HL-60 (cell line): Measurements from ENCODE around the gene GMDS.

Source experiments
- DNase-seq, 2 experiments: peaks; one replicate each; pipeline ENCODE4 v3.0.0-alpha.2; 2010 to 2020; ENCODE audit warnings: low read depth in 1 of 2, low spot score in 1 of 2
- H3K27ac ChIP-seq: fragments of 250-450 bp; sonication (Bioruptor Pico); replicated peaks from 2 replicates; pipeline ENCODE4 v1.5.1; 2020; ENCODE audit warnings: mild to moderate bottlenecking, moderate library complexity
- H3K27me3 ChIP-seq: fragments of 250-450 bp; sonication (Bioruptor Pico); 2 replicates; pipeline ENCODE4 v1.5.1; 2021; ENCODE audit warnings: mild to moderate bottlenecking, moderate library complexity; ENCODE audit not compliant: insufficient read depth, poor library complexity, severe bottlenecking
- H3K4me3 ChIP-seq: replicated peaks from 2 replicates; pipeline ENCODE4 v1.5.1; 2011; ENCODE audit warnings: mild to moderate bottlenecking, control low read depth, low read length; ENCODE audit not compliant: insufficient read depth
- GABPA ChIP-seq: IDR thresholded peaks from 2 replicates; pipeline ENCODE4 v1.6.1; 2012; ENCODE audit warnings: low read depth
- POLR2AphosphoS5 ChIP-seq: IDR thresholded peaks from 2 replicates; pipeline ENCODE4 v1.6.1; 2012; ENCODE audit warnings: low read depth
- REST ChIP-seq: IDR thresholded peaks from 2 replicates; pipeline ENCODE4 v1.6.1; 2012; ENCODE audit warnings: low read depth; ENCODE audit not compliant: insufficient replicate concordance
- SPI1 ChIP-seq: IDR thresholded peaks from 2 replicates; pipeline ENCODE4 v1.6.1; 2012; ENCODE audit warnings: low read depth, mild to moderate bottlenecking, borderline replicate concordance
- TF ChIP-seq, protein P1 (sequence below): IDR thresholded peaks from one replicate; pipeline ENCODE4 v1.5.1; 2011; ENCODE audit warnings: low read length, control low read depth, inconsistent platforms; ENCODE audit not compliant: insufficient read depth

Gene GMDS

DNA sequence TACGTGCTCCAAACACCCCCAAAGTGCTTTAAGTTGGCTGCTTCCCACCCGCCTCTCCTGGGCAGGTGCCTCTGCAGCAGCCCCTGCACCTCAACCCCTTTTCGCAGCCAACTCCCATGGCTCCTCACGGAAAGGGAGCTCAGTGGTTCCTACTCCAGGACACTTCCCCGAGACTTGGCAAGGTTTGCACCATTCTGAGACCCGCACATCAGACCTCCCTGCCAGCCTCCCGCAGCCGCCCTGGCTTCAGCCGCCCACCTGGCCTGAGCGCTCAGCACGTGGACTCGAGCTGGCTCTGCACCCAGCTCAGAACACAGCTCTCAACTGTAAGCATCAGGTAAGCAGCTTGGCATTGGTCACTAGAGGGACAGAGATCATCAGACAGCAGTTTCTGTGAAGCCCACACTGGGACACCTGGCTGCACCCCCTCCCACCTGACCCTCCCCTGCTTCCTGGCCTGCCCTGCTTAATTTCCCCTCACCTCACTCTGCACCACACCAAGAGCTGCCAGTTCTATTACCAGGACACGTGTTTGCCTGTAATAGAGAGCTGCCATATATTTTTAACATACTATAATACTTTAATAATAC lies 28.5 kb downstream of the GMDS start:
- no peak overlapping the region for H3K27ac ChIP-seq
- no peak for DNase-seq
- TF ChIP-seq POLR2AphosphoS5 = no peak
- no peak for TF ChIP-seq REST
- no peak for TF ChIP-seq SPI1
- TF ChIP-seq, protein P1, sequence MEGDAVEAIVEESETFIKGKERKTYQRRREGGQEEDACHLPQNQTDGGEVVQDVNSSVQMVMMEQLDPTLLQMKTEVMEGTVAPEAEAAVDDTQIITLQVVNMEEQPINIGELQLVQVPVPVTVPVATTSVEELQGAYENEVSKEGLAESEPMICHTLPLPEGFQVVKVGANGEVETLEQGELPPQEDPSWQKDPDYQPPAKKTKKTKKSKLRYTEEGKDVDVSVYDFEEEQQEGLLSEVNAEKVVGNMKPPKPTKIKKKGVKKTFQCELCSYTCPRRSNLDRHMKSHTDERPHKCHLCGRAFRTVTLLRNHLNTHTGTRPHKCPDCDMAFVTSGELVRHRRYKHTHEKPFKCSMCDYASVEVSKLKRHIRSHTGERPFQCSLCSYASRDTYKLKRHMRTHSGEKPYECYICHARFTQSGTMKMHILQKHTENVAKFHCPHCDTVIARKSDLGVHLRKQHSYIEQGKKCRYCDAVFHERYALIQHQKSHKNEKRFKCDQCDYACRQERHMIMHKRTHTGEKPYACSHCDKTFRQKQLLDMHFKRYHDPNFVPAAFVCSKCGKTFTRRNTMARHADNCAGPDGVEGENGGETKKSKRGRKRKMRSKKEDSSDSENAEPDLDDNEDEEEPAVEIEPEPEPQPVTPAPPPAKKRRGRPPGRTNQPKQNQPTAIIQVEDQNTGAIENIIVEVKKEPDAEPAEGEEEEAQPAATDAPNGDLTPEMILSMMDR = no peak
- TF ChIP-seq GABPA = no peak
- no peaks in the 10 kb centered on the region for H3K27me3 ChIP-seq
- no peak overlapping the region for H3K4me3 ChIP-seq

GRCh38 chr6:2215342-2215741 lies 30.1 kb downstream of the GMDS start:
- Histone ChIP-seq H3K27ac (no peak overlapping the region), H3K27me3 (no peaks in the 10 kb centered on the region), H3K4me3 (no peak overlapping the region)
- DNase-seq = no peak
- TF ChIP-seq POLR2AphosphoS5 (no peak), REST (no peak), GABPA (no peak), SPI1 (no peak)
- TF ChIP-seq, protein P1 = no peak

- H3K27ac ChIP-seq = no peak overlapping the region
Measured at GRCh38 chr6:2213086-2213485, 32.3 kb downstream of the GMDS start.

More at GRCh38 chr6:2213086-2213485, 32.3 kb downstream of the GMDS start:
- no peak for DNase-seq
- TF ChIP-seq GABPA (no peak), SPI1 (no peak), REST (no peak), POLR2AphosphoS5 (no peak)
- TF ChIP-seq, protein P1 = no peak
- Histone ChIP-seq H3K4me3 (no peak overlapping the region), H3K27me3 (no peaks in the 10 kb centered on the region)
